Measurements from ENCODE around the gene TMPRSS13. TPM values are rescaled to one million over a fixed set of nuclear protein-coding genes. Genes with fewer than 3 reads are reported as not detected.

Gene TMPRSS13
- total and polyA plus RNA-seq, 9 of the 15 experiments (the other 6 are each of a cell fraction or from before 2014, with no cell fraction given), result 0.11 to 0.29 (median 0.15) TPM

GRCh38 chr11:117906710-117907109 lies 22.5 kb downstream of the TMPRSS13 start:
- Histone ChIP-seq H3K9me1 (ENCODE audit: control insufficient read depth, insufficient read depth, low read length) (no peaks in the 10 kb centered on the region), H4K20me1 (replicated peaks; ENCODE audit: control insufficient read depth, insufficient read depth, low read length) (no peaks in the 10 kb centered on the region; the same call in 1 of the 2 replicates), H3K4me2 (ENCODE audit: insufficient read depth, low read length) (peak overlapping the region; percentile 91), H3K27me3 (ENCODE audit: control insufficient read depth in 2 of 2, insufficient read depth in 2 of 2, low read length in 2 of 2) (peaks cover 6 to 8% of the 10 kb centered on the region in 2 experiments; a peak in 3 of 5 replicates), H3K4me3 (no peak overlapping the region), H3K79me2 (ENCODE audit: control insufficient read depth, insufficient read depth, low read length) (peaks cover 8% of the 10 kb centered on the region; the same call in 2 of the 3 replicates), H2AFZ (ENCODE audit: low read depth, low read length) (peak overlapping the region; percentile 78; the same call in 1 of the 2 replicates), H3K36me3 (ENCODE audit: control insufficient read depth, insufficient read depth, low read length) (no peaks in the 10 kb centered on the region), H3K4me1 (replicated peaks in 1 of 2; ENCODE audit: control insufficient read depth in 2 of 2, insufficient read depth in 2 of 2, low read length in 2 of 2) (peaks cover 35 to 36% of the 10 kb centered on the region in 2 experiments; a peak in 4 of 5 replicates), H3K27ac (ENCODE audit: extremely low read depth, low read depth, low read length) (no peak overlapping the region), H3K9ac (ENCODE audit: insufficient read depth in 1 of 2, low read depth in 2 of 2, low read length in 2 of 2) (no peak overlapping the region), H3K9me3 (replicated peaks; ENCODE audit: control insufficient read depth, insufficient read depth, low read depth, low read length) (no peaks in the 10 kb centered on the region)
- in situ Hi-C loops (cut with MboI) (no loop called here), intact Hi-C loops (cut with micrococcal nuclease) (loop anchor here (5.0 kb wide), 2 partner anchors 89 to 146 kb away; no protein-coding TSS in a partner anchor)
- DNase-seq (ENCODE audit: extremely low read depth in 1 of 4, low spot score in 3 of 4) (no peak), FAIRE-seq (no peak), ATAC-seq (no peak)
- ChIA-PET CTCF (ENCODE audit: low intra/inter-chr PET ratio) (no interaction called here), POLR2A (interaction anchor here (0.6 to 1.6 kb wide), 8 partner anchors 10 to 1152 kb away, joined by 3 to 10 read pairs (median 4); no protein-coding TSS in a partner anchor)
- WGBS (ENCODE audit: insufficient coverage, low coverage, missing lambda C conversion rate), result 50% methylated on average over 4 of the region's 4 CpGs
- TF ChIP-seq KDM1A (IDR thresholded peaks at IDR 0.05) (peak; percentile 62 to 65; a peak in 3 of 4 replicates), CBFA2T3 (IDR thresholded peaks at IDR 0.05) (no peak), HOXB6 (CRISPR knock-in tag; IDR thresholded peaks at IDR 0.05; ENCODE audit: borderline replicate concordance) (no peak)
- no TSS peak for BruUV-seq (replicated peaks)

DNA sequence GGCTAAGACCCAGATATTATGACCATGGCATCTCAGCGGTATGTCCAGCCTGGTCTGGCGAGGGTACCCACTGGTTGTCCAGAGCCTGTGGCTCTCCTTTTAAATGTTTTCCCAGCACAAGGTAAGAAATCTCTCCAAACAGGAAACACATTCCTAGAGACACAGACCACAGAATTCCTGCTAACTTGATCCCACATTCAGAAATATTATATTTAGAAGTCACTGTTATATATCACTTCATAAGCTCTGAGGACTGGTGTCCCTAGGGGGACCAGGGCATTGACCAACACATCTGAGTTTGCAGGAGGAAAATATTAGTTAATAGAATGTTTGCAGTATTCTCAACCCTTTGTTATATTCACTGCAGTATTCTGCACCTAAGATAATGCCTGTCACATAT lies 23.1 kb downstream of the TMPRSS13 start:
- no peak overlapping the region for H2AFZ ChIP-seq (ENCODE audit: low read depth, low read length)
- H3K9ac ChIP-seq (ENCODE audit: insufficient read depth in 1 of 2, low read depth in 2 of 2, low read length in 2 of 2), result no peak overlapping the region; a peak in 1 of 4 replicates
- peaks cover 35 to 36% of the 10 kb centered on the region in 2 experiments; a peak in 4 of 5 replicates for H3K4me1 ChIP-seq (replicated peaks in 1 of 2; ENCODE audit: control insufficient read depth in 2 of 2, insufficient read depth in 2 of 2, low read length in 2 of 2)
- no peaks in the 10 kb centered on the region for H3K36me3 ChIP-seq (ENCODE audit: control insufficient read depth, insufficient read depth, low read length)
- H3K79me2 ChIP-seq (ENCODE audit: control insufficient read depth, insufficient read depth, low read length), result peaks cover 8% of the 10 kb centered on the region; the same call in 2 of the 3 replicates
- no peak for ATAC-seq
- H3K27me3 ChIP-seq (ENCODE audit: control insufficient read depth in 2 of 2, insufficient read depth in 2 of 2, low read length in 2 of 2), result peaks cover 9 to 11% of the 10 kb centered on the region in 2 experiments; a peak in 4 of 5 replicates
- POLR2A ChIA-PET, result no interaction called here
- WGBS (ENCODE audit: insufficient coverage, low coverage, missing lambda C conversion rate), result 76% methylated on average over 2 of the region's 2 CpGs
- no peak for DNase-seq (ENCODE audit: extremely low read depth in 1 of 4, low spot score in 3 of 4)
- CTCF ChIA-PET (ENCODE audit: low intra/inter-chr PET ratio), result no interaction called here
- no TSS peak for BruUV-seq (replicated peaks)
- in situ Hi-C loops (cut with MboI) (no loop called here), intact Hi-C loops (cut with micrococcal nuclease) (loop anchor here (5.0 kb wide), 2 partner anchors 89 to 146 kb away; no protein-coding TSS in a partner anchor)
- no peaks in the 10 kb centered on the region for H3K9me1 ChIP-seq (ENCODE audit: control insufficient read depth, insufficient read depth, low read length)
- no peak overlapping the region for H3K27ac ChIP-seq (ENCODE audit: extremely low read depth, low read depth, low read length)
- H3K9me3 ChIP-seq (replicated peaks; ENCODE audit: control insufficient read depth, insufficient read depth, low read depth, low read length), result no peaks in the 10 kb centered on the region
- no peaks in the 10 kb centered on the region; the same call in 1 of the 2 replicates for H4K20me1 ChIP-seq (replicated peaks; ENCODE audit: control insufficient read depth, insufficient read depth, low read length)
- FAIRE-seq, result no peak
- H3K4me3 ChIP-seq, result no peak overlapping the region
- no peak overlapping the region for H3K4me2 ChIP-seq (ENCODE audit: insufficient read depth, low read length)
- TF ChIP-seq, protein P1, sequence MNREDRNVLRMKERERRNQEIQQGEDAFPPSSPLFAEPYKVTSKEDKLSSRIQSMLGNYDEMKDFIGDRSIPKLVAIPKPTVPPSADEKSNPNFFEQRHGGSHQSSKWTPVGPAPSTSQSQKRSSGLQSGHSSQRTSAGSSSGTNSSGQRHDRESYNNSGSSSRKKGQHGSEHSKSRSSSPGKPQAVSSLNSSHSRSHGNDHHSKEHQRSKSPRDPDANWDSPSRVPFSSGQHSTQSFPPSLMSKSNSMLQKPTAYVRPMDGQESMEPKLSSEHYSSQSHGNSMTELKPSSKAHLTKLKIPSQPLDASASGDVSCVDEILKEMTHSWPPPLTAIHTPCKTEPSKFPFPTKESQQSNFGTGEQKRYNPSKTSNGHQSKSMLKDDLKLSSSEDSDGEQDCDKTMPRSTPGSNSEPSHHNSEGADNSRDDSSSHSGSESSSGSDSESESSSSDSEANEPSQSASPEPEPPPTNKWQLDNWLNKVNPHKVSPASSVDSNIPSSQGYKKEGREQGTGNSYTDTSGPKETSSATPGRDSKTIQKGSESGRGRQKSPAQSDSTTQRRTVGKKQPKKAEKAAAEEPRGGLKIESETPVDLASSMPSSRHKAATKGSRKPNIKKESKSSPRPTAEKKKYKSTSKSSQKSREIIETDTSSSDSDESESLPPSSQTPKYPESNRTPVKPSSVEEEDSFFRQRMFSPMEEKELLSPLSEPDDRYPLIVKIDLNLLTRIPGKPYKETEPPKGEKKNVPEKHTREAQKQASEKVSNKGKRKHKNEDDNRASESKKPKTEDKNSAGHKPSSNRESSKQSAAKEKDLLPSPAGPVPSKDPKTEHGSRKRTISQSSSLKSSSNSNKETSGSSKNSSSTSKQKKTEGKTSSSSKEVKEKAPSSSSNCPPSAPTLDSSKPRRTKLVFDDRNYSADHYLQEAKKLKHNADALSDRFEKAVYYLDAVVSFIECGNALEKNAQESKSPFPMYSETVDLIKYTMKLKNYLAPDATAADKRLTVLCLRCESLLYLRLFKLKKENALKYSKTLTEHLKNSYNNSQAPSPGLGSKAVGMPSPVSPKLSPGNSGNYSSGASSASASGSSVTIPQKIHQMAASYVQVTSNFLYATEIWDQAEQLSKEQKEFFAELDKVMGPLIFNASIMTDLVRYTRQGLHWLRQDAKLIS (CRISPR knock-in tag; IDR thresholded peaks at IDR 0.05), result no peak
- TF ChIP-seq ZFP91 (CRISPR knock-in tag; IDR thresholded peaks at IDR 0.05) (no peak), PATZ1 (CRISPR knock-in tag; IDR thresholded peaks at IDR 0.05; ENCODE audit: borderline replicate concordance) (no peak), POU5F1 (IDR thresholded peaks at IDR 0.05; ENCODE audit: borderline replicate concordance, low read depth, low read length, partially characterized antibody) (no peak)

All from K562 (cell line).